ENCODE measurements around the gene HADHB.
A peak's percentile ranks its signal among the peaks of the same experiment; 100 is the strongest.

Gene HADHB
- total RNA-seq = 168 to 305 (median 229) reads per million in 17 experiments

DNA sequence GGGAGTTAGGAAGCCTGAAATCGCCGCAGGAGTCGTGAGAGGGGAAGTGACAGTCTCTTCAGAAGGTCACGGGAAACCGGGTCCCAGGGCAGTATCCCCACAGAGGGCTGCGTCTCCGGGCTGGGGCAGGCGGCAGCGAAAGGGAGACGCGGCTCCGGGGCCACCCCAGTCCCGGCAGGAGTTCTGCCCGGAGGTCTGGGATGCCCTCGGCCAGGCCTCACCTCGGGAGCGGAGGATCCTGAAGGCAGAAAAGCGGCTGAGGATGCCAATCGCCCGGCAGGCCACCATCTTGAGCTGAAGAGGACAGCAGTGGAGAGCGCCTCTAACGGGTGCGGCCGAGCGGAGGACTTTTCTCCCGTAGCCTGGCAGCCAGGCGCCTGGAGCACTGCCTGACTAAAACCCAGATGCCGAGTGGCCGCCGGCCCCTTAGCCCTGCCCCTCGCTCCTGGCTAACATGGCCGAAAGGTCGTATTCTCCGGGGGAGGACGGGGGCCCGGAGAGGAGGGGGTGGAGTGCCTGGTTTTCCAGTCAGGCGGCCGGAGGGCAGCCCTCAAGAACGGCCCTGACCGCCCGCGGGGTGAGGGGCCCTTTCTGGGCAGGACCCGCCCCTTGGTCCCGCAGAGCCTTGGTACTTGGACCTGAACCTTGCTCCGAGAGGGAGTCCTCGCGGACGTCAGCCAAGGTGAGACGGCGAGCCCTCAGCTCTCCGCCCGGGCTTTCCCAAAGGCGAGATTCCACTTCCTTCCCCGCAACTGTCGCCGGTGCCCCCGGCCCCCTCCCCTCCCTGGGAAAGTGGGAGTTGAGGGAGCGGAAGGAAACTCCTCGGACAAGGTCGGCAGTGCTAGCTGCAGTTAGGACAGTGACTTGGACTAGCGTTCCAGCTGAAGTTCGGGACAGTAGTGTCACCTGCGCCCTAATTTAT lies at the start of gene HADHB, which contains the start of gene HADHA:
HADHB (plus strand) TSS at position 631 of the 922 bp plus-strand sequence. CDS start 9,316 bp downstream, outside the sequence.
HADHA (minus strand) TSS at position 324 of the 922 bp plus-strand sequence; CDS start at position 288, 36 bp downstream.
- peak; percentile 86 to 94 (median 93) for DNase-seq

DNA sequence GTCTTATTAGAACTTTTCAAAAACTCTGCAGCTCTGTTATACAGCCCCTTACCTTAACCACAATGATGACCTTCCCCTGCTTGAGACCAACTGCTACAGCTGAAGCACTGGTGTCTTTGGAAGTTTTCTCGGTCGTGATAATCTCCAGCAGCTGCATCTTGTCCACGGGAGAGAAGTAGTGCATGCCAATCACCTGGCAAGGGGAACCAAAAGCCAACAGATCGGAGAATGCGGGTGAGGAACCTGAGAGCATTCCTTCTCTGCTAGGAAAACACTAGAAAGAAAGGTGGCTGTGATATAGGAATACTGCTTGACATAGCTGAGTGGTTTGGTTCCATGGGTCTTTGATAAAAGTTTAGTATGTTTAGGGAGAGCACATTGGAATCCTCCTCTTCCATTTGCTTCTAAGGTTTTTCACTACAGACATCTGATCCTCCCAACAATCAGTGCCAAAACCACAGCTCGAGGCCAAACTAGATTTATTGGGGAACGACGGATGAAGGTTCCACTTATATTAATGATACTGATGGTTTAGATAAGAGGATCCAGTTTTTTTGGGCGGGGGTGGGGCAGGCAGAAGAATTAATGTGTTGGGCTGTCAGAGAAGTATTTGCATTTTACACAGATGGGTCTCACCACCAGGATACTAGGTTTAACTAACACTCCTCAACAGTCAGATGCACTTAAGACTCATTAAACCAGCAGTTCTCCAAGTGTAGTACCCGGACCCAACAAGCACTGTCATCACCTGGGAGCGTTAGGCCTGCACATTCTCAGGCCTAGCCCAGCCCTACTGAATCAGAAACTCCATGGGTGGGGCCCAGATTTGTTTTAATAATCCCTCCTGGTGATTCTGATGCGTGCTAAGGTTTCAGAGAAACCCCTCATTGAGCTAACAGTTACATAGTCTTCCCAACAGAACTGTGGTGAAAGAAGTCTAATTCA lies 49.4 kb upstream of the HADHB start:
- no peak for DNase-seq

DNA sequence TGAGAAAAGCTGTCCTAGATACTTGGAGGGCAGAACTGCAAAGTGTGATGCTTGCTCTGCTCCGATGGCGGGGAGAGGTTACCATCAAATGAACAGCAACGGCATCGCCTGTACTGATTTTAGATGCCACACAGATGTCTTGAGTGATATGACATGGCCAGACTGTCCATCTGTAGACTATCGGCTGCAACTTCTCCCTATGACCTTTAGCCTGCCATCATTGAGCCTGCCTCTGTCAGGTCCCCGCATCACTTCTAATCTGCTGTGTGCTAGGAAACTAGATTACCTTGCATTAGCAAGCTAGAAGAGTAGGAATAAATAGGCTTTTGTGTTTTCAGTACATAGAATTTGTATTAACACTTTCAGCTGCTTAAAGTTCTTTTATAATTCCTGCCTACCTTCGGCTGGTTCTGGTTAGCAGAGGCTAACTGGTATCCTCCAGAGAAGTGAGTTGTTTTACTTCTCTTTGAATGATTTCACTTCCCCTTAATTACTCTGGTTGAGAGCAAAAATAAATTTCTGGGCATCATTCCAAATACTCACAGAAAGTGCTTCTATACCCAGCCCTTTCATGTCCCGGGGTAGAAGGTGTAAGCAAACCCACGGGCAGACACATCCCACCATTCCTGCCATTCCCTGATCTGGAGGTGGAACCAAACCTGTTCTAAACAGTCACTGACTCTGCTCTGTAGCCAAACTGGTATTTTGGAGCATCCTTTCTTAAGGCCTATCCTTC lies 47.9 kb upstream of the HADHB start:
- DNase-seq = peak; percentile 49 to 91 (median 68)

DNA sequence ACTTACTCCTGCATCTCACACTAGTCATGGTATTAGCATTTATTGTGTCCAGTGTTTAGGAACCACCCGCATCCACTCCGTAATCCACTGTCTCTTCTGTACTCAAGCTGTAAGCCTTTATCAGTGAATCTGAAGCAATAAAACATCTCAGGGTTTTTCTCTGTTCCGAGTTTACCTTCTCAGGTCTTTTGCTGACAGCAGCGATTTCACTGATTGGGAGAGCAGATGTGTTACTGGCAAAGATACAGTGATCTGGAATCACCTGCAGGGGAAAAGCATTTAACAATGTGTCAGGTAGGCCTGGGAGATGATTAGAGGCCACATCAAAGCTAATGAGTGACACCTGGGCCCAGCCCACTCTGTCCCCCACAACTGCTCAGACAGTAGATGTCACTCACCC lies 47.2 kb upstream of the HADHB start:
- DNase-seq = no peak

DNA sequence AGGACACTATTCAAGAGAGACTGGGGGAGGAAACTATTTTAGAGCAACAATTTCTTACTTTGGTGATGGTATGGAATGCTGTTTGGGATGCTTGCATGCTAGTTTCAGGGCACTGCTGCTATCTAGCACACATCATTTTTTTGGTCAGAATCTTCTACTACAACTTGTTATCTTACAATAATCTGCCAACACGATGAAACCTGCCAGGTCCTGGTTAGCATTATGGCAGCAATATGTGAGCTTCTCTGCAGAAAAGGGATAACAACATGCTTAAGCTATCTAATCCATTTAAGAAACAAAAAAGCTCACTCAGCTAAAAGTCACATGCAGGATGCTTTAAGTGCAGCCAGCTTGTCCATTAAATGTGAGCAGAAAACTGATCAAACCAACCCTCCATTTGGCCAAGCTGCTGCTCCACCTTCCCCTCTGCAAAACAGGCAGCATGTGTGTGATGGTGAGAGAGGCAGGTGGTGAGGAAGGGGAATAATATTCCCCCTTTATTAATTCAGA lies 41.7 kb upstream of the HADHB start:
- no peak for DNase-seq

DNA sequence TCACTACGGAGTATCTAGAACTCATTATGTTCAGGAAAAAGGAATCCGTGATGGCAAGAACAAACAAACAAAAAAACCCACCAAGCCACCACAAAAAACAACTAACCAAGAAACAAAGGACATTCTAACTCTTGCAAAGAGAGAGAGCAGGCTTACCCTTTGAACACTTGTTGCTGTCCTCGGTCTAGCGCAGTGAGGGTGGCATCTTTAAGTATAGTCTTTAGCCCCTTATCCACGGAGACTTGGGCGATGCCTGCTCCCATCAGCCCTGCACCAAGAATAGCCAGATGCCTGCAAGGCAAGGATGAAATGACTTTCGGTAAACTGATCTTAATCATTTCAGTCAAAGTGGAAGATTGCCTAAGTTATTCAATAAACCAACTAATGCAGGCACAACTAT lies 40.8 kb upstream of the HADHB start:
- no peak for DNase-seq

DNA sequence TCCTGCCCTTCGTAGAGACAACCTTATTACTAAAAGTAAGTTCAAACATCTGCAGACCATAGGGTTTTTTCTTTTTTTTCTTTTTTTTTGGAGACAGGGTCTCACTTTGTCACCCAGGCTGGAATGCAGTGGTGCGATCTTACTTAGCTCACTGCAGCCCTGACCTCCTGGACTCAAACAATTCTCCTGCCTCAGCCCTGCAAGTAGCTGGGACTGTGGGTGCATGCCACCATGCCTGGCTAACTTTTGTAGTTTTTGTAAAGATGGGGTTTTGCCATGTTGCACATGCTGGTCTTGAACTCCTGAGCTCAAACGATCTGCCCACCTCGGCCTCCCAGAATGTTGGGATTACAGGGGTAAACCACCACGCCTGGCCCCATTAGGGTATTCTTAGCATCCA lies 32.7 kb upstream of the HADHB start:
- no peak for DNase-seq

DNA sequence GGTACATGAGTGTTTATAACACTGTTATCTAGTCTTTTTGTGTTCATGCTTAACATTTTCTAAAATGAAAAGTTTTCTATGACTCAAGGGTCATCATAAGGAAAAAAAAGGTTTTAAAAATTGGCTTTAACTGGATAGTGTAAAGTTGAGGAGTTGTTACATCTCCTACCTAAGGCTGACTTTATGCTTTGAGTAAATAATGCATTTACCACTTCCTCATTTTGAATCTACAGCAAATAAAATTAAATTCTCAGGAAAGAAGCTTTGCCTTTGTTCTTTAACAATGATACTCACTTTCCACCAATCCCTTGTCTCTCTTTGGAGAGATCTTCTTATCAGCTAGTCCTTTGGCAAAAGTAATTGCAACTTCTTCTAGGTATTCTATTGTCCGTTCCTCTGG lies 30.0 kb upstream of the HADHB start:
- DNase-seq = no peak

DNA sequence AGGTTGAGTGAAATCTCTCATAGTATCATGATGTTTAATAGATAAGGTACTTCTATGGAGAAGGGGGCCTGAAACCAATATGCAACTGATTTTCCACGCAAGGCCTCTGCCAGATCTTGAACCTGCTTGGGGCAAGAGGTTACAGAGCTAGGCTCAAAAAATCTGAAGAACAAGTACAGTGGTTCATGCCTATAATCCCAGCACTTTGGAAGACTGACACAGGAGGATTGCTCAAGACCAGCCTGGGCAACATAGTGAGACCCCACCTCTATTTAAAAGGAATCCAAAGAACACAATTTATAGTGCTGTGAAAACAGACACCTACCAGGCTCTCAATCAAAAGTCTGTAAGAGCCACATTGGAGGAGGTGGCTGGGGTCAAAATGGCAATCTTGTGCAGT lies 28.9 kb upstream of the HADHB start:
- DNase-seq = no peak

DNA sequence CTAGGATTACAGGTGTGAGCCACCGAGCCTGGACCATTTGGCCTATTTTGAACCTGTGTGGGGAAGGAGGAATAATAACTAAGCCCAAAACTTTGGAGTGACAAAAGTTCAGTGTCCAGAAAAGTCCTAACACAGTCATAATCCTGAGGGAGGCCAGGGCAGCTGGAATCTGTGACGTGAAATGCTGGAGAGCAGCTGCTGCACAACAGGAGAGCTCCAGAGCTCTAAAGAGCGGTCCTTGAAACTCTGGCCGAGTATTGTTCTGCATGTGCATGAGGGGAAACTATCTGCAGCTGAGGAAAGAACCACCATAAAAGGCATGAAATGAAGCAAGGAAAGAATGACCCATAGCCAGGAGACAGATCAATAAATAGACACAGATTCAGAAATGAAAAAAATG lies 28.2 kb upstream of the HADHB start:
- no peak for DNase-seq

DNA sequence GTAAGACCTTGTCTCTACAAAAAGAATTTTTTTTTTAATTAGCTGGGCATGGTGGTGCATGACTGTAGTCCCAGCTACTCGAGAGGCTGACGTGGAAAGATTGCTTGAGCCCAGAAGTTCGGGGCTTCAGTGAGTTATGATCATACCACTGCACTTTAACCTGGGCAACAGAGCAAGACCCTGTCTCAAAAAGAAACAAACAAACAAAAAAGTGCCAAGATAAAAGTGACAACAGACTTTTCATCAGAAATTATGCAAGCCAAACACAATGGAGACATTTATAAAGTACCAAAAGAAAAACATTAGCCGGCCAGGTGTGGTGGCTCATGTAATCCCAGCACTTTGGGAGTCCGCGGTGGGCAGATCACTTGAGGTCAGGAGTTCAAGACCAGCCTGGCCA lies 27.0 kb upstream of the HADHB start:
- DNase-seq = no peak

DNA sequence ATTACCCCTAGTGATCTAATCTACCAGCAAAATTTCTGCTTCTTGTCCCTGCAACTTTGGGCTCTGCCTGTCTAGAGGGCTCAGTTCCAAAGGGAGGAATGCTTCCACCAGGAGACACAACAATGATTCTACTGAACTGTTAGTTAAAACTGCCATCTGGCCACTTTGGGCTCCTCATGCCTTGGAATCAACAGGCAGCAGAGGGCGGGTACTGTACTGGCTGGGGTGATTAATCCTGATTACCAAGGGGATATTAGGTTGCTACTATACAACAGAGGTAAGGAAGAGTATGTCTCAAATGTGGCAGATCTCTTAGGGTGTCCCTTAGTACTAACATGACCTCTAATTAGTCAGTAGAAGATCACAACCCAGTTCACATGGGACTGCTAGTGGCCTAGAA lies 21.7 kb upstream of the HADHB start:
- DNase-seq = no peak

DNA sequence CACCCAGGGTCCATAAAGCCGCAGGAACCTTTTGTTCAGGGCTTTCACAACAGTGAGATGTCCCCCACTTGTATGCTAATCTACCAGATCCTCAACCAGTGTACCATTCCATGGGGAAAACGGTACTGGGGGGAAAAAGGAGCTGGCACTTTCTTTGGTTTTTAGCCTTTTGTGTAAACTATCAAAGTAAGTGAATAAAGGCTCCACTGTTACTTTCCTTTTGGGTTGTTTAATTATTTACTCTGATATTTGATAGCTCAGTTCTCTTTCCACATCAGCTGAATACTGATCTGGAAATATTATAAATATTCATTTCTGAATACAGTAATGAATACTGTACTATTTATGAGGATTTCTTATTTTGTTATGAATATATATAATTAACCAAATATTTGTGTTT lies 20.6 kb upstream of the HADHB start:
- no peak for DNase-seq

DNA sequence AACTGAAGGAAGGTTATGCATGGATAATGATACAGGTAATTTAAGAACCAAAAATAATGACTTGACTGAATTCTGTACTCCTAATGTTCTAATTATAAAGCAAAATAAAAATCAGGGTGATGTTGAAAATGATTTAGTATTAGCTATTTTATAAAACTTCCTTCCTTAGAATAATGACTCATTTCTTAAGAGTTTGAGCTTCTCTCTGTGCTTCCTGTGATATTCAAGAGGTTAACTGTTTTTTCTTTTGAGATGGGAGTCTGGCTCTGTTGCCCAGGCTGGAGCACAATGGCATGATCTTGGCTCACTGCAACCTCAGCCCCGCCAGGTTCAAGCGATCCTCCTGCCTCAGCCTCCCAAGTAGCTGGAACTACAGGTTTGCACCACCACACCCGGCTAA lies 15.1 kb upstream of the HADHB start:
- DNase-seq = no peak

DNA sequence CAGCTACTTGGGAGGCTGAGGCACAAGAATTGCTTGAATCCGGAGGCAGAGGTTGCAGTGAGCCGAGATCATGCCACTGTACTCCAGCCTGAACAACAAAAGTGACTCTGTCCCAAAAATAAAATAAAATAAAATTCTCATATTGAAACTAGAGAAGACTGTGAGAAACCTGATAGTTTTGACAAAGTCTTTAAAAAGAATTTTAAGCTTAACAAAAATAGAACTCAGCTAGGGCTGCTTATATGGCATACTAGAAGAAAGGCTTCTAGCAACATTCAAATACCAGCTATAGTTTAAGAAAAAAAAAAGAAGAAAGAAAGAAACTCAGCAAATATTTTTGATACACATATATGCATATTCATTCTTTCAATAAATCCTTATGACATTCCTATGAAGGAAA lies 13.9 kb upstream of the HADHB start:
- no peak for DNase-seq

DNA sequence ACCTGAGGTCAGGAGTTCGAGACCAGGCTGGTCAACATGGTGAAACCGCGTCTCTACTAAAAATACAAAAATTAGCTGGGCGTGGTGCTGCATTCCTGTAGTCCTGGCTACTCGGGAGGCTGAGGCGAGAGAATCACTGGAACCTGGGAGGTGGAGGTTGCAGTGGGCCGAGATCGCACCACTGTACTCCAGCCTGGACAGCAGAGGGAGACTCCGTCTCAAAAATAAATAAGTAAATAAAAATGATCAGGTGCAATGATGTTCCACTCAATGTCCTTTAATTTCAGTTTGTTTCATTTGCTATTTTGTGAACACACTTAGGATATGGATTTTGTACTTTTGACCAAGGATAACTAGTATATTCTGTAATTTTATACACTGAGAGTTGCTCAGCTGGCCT lies 9.7 kb upstream of the HADHB start:
- DNase-seq = peak in 1 of 4 experiments; percentile 10

DNA sequence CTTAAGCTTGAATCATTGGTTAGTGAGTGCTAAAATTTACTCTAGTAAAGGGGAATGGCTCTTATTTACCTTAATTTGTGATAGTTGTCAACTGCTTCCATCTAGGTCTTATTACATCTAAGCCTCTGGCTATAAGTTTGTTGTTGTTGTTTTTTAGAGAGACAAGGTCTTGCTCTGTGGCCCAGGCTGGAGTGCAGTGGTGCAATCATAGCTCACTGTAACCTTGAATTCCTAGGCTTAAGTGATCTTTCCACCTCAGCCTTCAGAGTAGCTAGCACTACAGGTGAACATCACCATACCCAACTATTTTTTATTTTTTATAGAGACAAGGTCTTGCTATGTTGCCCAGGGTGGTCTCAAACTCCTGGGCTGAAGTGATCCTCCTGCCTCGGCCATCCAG lies 6.9 kb upstream of the HADHB start:
- no peak for DNase-seq

DNA sequence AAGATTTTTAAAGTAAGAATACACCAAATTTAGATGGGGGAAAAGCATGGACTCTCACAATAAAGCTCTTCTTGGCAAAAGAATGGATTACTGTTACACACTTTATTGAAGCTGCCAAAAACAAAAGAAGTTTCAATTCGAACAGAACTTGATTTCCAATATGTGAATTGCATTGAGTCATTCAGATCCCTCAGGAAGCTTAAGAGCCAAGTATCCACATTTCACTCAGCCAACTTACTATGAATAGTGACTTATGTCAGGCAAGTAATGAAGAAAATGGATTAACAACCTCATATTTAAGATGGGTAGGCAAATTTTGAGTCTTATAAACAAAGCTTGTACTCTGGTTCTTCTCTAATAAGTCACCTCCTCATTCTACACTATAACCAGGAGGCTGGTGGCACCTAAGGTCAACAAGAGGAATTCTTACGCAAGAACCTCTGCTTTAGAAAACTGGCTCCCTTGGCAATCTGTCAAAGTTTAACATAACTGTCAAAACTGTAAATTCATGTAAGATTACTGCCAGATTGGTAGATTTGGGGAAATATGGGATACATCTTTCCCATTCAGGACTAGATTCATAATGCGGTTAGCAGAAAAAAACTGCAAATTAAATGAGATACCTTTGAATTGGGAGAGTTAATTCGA lies 6.3 kb upstream of the HADHB start:
- DNase-seq = peak in 3 of 4 experiments; percentile 7 to 28 (median 24)

DNA sequence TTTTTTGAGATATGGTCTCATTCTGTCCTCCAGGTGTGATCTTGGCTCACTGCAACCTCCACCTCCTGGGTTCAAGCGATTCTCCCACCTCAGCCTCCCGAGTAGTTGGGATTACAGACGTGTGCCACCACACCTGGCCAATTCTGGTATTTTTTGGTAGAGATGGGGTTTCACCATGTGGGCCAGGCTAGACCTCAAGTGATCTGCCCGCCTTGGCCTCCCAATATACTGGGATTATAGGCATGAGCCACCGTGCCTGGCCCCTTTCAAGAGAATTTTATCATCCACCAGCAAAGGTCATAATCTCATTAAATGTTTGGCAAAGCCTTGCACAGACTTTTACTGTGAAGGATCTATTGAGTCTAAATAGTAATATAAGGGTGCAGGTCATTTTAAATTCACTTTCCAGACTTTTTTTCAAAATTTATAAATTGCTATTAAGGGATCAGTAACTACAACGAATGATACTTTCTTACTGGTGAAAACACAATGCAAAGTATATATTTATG lies 2.8 kb upstream of the HADHB start:
- DNase-seq = no peak

DNA sequence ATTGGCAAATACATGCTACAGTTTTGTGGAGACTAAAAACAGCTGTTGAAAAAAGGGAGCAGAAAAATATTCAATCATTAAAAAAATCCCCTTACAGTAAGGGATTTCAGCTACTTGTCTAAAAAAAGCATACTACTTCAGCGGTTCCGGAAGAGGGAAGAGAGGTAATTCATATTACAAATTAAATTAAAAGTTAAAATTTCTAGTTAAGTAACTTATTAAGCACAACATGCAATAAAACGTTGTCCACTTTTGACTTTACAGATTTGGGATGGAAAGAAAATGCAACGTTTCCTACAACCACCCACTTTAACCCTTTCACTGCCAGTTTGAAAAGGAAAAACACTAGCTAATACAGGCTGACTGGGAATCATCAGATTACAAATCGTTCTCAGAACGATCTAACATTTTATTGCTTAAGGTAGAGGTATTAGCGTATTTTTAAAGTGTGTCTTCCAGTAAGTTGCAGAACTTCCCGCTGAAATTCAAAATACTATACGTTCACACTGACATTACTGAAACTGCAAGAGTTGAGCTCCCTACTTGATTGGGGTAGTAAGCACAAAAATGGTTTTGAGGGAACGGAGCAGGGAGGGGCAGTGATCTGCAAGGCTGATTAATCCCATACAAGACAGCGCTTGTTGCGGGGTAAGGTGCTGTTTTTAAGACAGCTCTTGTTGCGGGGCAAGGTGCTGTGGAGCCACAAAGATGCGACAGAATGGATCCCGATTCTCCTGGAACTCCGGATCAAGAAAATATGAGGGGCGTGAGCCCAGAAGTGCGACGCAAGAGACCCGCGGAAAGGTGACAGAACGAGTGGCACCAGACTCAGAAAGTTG lies 1.1 kb upstream of the HADHB start:
- peak in 3 of 4 experiments; percentile 2 to 50 (median 31) for DNase-seq

Measured in suppressor macrophage (primary cell).